Ishikawa (cell line): Measurements from ENCODE around the gene XPNPEP3.

Experiments used
- CEBPB ChIP-seq: IDR thresholded peaks from 2 replicates; pipeline ENCODE4 v1.6.1; 2012
- EP300 ChIP-seq: IDR thresholded peaks from 2 replicates; pipeline ENCODE4 v1.6.1; 2012; ENCODE audit warnings: borderline replicate concordance
- FOXM1 ChIP-seq: IDR thresholded peaks from 2 replicates; pipeline ENCODE4 v1.6.1; 2012; ENCODE audit warnings: low read depth, borderline replicate concordance
- MAX ChIP-seq: IDR thresholded peaks from 2 replicates; pipeline ENCODE4 v1.6.1; 2012
- NFIC ChIP-seq: IDR thresholded peaks from 2 replicates; pipeline ENCODE4 v1.6.1; 2012
- RAD21 ChIP-seq: IDR thresholded peaks from 2 replicates; pipeline ENCODE4 v1.6.1; 2012; ENCODE audit warnings: low read depth
- REST ChIP-seq: IDR thresholded peaks from 2 replicates; pipeline ENCODE4 v1.6.1; 2012; ENCODE audit warnings: low read depth, mild to moderate bottlenecking
- TAF1 ChIP-seq: IDR thresholded peaks from 2 replicates; pipeline ENCODE4 v1.6.1; 2012; ENCODE audit warnings: low read depth, mild to moderate bottlenecking
- TCF12 ChIP-seq: IDR thresholded peaks from 2 replicates; pipeline ENCODE4 v1.6.1; 2012; ENCODE audit warnings: low read depth
- TEAD4 ChIP-seq: IDR thresholded peaks from 2 replicates; pipeline ENCODE4 v1.6.1; 2012
- USF1 ChIP-seq: IDR thresholded peaks from 2 replicates; pipeline ENCODE4 v1.6.1; 2012
- ZBTB7A ChIP-seq: IDR thresholded peaks from 2 replicates; pipeline ENCODE4 v1.6.1; 2012; ENCODE audit warnings: low read depth

GRCh38 chr22:40966726-40967085 is 109.8 kb downstream of the XPNPEP3 start:
- TF ChIP-seq CEBPB (no peak), REST (no peak), EP300 (no peak), TEAD4 (no peak), TCF12 (no peak), USF1 (no peak), MAX (no peak), RAD21 (no peak), TAF1 (no peak), ZBTB7A (no peak), FOXM1 (no peak), NFIC (no peak)
